Adipocyte (in vitro differentiated cells): ENCODE measurements around the gene SLC17A2.

Source experiments
- DNase-seq: peaks from one replicate; pipeline ENCODE4 v3.0.0-alpha.2; 2015; ENCODE audit warnings: low read depth
- H3K27me3 ChIP-seq: replicated peaks from 2 replicates; pipeline ENCODE4 v1.7.0; 2013; ENCODE audit warnings: mild to moderate bottlenecking, low read length, moderate library complexity; ENCODE audit not compliant: control insufficient read depth, insufficient read depth
- H3K36me3 ChIP-seq: 2 replicates; pipeline ENCODE4 v1.7.0; 2013; ENCODE audit warnings: low read length, mild to moderate bottlenecking, moderate library complexity; ENCODE audit not compliant: control insufficient read depth, insufficient read depth, severe bottlenecking
- H3K4me1 ChIP-seq: 2 replicates; pipeline ENCODE4 v1.7.0; 2013; ENCODE audit warnings: mild to moderate bottlenecking, low read length, moderate library complexity; ENCODE audit not compliant: control insufficient read depth, insufficient read depth
- H3K4me3 ChIP-seq: 2 replicates; pipeline ENCODE4 v1.7.0; 2013; ENCODE audit warnings: mild to moderate bottlenecking, low read length, moderate library complexity
- H3K9ac ChIP-seq: 2 replicates; pipeline ENCODE4 v1.7.0; 2013; ENCODE audit warnings: mild to moderate bottlenecking, low read length, moderate library complexity
- H3K9me3 ChIP-seq: 2 replicates; pipeline ENCODE4 v1.7.0; 2013; ENCODE audit warnings: mild to moderate bottlenecking, low read length, moderate library complexity; ENCODE audit not compliant: control insufficient read depth

SLC17A2 gene

GRCh38 chr6:25916789-25917490 is 13.6 kb downstream of the SLC17A2 start:
- H3K4me1 ChIP-seq = peaks cover 12% of the 10 kb centered on the region
- no peak overlapping the region for H3K4me3 ChIP-seq
- H3K9ac ChIP-seq = no peak overlapping the region
- no peak for DNase-seq
- H3K27me3 ChIP-seq = no peaks in the 10 kb centered on the region
- H3K9me3 ChIP-seq = no peaks in the 10 kb centered on the region
- H3K36me3 ChIP-seq = no peaks in the 10 kb centered on the region

DNA sequence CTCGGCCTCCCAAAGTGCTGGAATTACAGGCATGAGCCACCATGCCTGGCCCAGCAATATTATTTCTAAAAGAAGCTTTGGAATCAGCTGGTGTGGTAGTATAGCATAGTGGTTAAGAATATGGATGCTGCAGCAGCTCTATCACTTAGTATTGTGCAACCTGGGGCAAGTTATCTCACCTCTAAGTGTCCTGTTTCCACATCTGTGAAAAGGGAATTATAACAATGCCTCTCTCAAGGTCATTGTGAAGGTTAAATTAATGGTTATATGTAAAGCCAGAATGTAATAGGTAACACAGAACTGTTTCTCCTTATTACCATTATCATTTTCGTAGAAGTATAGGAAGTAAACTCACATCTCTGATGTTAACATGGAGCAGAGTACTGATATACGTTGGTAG is 14.2 kb downstream of the SLC17A2 start:
- Histone ChIP-seq H3K9me3 (no peaks in the 10 kb centered on the region), H3K27me3 (no peaks in the 10 kb centered on the region), H3K4me1 (peaks cover 7% of the 10 kb centered on the region), H3K9ac (no peak overlapping the region), H3K36me3 (no peaks in the 10 kb centered on the region), H3K4me3 (no peak overlapping the region)
- DNase-seq = no peak

DNA sequence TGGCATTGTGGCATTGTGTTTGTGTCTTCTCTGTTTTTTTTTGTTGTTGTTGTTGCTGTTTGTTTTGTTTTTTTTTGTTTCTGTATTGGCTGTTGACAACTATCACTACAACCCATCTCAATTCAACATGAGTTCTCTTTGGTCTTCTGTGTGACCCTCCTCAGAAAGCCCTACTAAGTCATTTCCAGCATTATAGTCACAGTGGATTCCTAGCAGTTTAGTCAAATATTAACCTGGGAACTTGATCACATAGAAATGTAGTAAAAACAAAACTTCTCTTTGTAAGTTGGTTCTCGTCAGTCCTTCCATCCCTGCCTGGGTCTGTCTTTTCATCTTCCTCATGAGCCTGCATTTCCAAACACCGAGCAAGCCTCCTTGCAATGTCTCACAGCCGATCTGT is 16.8 kb downstream of the SLC17A2 start:
- Histone ChIP-seq H3K9ac (no peak overlapping the region), H3K27me3 (no peaks in the 10 kb centered on the region), H3K4me3 (no peak overlapping the region), H3K36me3 (no peaks in the 10 kb centered on the region), H3K9me3 (no peaks in the 10 kb centered on the region), H3K4me1 (peaks cover 3% of the 10 kb centered on the region)
- DNase-seq = no peak

DNA sequence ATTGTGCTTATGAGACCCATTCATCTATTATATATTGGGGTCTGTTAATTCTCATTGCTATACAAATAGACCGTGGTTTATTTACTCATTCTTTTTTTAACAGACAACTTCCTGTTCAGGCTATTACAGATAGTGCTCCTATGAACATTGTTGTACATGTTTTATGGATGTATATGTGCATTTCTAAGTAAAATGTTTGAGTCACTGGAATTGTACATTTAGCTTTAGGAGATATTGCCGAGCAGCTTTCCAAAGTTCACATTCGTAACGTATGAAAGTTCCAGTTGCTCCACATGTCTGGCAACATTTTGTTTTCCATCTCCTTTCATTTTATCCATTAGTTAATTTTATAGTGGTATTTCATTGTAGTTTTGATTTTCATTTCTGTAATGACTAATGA is 19.1 kb downstream of the SLC17A2 start:
- no peaks in the 10 kb centered on the region for H3K27me3 ChIP-seq
- DNase-seq = no peak
- H3K9me3 ChIP-seq = no peaks in the 10 kb centered on the region
- H3K36me3 ChIP-seq = no peaks in the 10 kb centered on the region
- peaks cover 3% of the 10 kb centered on the region for H3K4me1 ChIP-seq
- H3K4me3 ChIP-seq = no peak overlapping the region
- H3K9ac ChIP-seq = no peak overlapping the region

- DNase-seq = no peak
- no peaks in the 10 kb centered on the region for H3K9me3 ChIP-seq
These were observed 22.9 kb downstream of the SLC17A2 start for GRCh38 chr6:25907475-25908014.

DNA sequence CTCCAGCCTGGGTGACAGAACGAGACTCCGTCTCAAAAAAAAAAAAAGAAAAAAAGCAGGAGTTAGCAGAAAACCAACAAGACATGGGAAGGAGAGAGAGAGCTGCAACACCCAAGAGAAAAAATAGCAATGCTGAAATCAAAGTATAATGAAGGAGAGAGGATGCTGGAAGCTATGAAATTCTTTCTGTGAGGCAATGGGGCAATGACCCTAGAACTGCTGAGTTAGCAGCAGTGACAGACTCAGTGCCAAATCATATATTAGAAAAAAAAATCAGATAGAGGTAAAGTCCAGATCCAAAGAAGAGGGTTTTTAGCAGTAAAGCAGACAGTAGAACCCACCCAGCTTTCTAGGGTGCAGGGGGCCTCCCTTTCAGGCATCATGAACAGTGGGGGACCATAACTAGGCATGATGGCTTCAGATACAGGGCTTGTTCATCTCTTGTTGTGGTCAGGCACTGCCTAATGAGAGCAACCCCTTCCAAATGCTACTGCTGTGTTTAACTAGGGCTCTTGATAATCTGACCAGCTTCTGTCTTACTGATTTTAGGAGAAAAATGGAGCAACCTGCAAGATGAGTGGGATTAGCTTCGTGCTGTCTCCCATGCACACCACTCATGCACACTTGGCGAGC is 26.9 kb downstream of the SLC17A2 start:
- Histone ChIP-seq H3K9me3 (no peaks in the 10 kb centered on the region), H3K4me1 (no peaks in the 10 kb centered on the region), H3K4me3 (no peak overlapping the region), H3K36me3 (no peaks in the 10 kb centered on the region), H3K9ac (no peak overlapping the region), H3K27me3 (no peaks in the 10 kb centered on the region)
- DNase-seq = no peak

More at GRCh38 chr6:25907475-25908014, 22.9 kb downstream of the SLC17A2 start:
- Histone ChIP-seq H3K4me3 (no peak overlapping the region), H3K9ac (no peak overlapping the region), H3K36me3 (no peaks in the 10 kb centered on the region), H3K4me1 (no peaks in the 10 kb centered on the region), H3K27me3 (no peaks in the 10 kb centered on the region)

DNA sequence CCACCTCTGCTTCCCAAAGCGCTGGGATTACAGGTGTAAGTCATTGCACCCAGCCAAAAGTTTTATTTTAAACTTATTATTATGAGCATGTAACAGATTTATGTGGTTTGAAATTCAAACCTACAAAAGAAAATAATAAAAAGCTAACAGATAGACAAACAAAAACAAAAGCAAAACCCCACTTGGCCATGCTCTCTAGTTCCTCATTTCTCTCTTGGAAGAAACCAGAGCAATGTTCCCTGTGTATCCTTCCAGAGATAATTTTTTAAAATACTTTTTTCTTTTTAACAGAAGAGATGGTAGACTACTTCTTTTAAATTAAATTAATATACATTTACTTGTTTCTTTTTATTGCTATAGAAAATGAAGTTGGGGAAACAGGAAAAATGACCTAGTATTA is 28.4 kb downstream of the SLC17A2 start:
- no peak for DNase-seq
- H3K4me3 ChIP-seq = no peak overlapping the region
- H3K36me3 ChIP-seq = no peaks in the 10 kb centered on the region
- no peaks in the 10 kb centered on the region for H3K9me3 ChIP-seq
- no peaks in the 10 kb centered on the region for H3K27me3 ChIP-seq
- no peaks in the 10 kb centered on the region for H3K4me1 ChIP-seq
- no peak overlapping the region for H3K9ac ChIP-seq

DNA sequence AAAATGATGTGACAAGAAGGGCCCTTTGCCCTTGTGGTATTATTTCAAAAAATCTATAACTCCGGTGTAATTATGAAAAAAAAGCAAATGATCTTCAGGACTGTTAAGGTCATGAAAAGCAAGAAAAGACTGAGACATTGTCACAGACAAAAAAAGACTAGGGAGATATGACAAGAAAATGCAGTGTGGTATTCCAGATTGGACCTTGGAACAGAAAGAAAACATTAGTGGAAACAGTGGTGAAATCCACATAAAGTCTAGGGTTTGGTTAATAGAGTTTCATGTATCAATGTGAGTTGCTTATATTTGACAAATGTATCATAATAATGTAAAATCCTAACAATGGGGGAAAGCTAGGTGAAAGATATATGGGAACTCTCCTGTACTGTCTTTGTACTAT is 29.6 kb downstream of the SLC17A2 start:
- no peak for DNase-seq
- H3K4me3 ChIP-seq = no peak overlapping the region
- H3K4me1 ChIP-seq = no peaks in the 10 kb centered on the region
- H3K9me3 ChIP-seq = no peaks in the 10 kb centered on the region
- no peaks in the 10 kb centered on the region for H3K27me3 ChIP-seq
- no peaks in the 10 kb centered on the region for H3K36me3 ChIP-seq
- H3K9ac ChIP-seq = no peak overlapping the region

- H3K27me3 ChIP-seq = no peaks in the 10 kb centered on the region
- no peaks in the 10 kb centered on the region for H3K36me3 ChIP-seq
- H3K4me3 ChIP-seq = no peak overlapping the region
- H3K4me1 ChIP-seq = no peaks in the 10 kb centered on the region
- DNase-seq = no peak
- no peaks in the 10 kb centered on the region for H3K9me3 ChIP-seq
- no peak overlapping the region for H3K9ac ChIP-seq
These were observed 30.7 kb downstream of the SLC17A2 start for GRCh38 chr6:25899580-25900408.

DNA sequence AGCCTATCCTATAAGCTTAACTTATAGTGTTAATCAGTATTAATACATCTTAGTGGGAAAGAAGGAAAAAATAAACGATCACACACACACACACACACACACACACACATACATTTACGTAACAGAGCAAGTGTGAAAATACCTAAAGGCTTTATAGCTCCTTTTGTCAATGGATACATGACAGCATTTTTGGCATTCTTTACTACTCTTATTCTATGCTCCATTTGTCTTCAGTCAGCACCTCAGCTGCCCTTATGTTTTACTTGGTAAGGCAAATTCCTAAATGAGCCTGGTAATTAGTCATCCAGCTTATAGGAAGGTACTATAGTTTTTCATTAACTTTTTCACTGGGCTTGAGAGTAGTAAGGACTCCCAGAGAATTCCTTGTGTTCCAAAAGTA is 31.4 kb downstream of the SLC17A2 start:
- Histone ChIP-seq H3K27me3 (no peaks in the 10 kb centered on the region), H3K36me3 (no peaks in the 10 kb centered on the region), H3K4me1 (no peaks in the 10 kb centered on the region), H3K9ac (no peak overlapping the region), H3K4me3 (no peak overlapping the region), H3K9me3 (no peaks in the 10 kb centered on the region)
- DNase-seq = peak; percentile 6

DNA sequence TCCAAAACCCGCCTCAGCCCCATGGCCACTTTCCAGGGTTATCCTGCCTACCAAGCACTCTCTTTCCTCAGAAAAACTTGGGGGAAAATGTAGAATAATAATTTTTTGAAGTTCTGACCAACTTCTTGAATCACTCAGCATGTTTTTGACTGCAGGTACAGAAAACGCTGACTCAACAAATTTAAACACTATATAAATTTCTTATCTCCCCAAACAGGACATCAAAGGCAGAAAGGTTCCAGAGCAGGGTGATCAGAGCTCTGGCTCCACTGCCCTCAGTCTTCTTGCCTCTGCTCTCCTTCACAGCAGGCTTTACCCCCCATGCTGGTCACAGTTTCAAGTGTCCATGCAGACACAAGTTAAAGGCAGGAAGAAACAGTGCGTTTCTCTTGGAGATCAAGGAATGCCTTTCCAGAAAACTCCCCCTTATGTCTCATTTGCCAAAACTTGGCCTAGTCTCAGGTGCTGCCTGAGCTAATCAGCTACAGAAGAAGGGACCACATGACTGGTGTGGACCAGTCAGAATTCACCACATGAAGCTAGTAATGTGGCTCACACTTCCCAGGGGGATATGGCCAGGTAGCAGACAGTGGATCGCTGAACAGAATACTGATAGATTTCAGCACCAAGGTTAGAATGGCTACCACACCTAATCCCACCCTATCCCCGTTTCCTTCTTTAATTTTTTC is 32.1 kb downstream of the SLC17A2 start:
- Histone ChIP-seq H3K27me3 (no peaks in the 10 kb centered on the region), H3K9ac (no peak overlapping the region), H3K4me1 (no peaks in the 10 kb centered on the region), H3K4me3 (no peak overlapping the region), H3K9me3 (no peaks in the 10 kb centered on the region), H3K36me3 (no peaks in the 10 kb centered on the region)
- no peak for DNase-seq
